Vagina (tissue), 2 donors: Measurements from ENCODE around the gene LRRC49. TPM values are rescaled to one million over a fixed set of nuclear protein-coding genes. Genes with fewer than 3 reads are reported as not detected.

ENCODE experiments used
- DNase-seq, 2 donors: peaks; one replicate each; pipeline ENCODE4 v3.0.0-alpha.2; 2017; ENCODE audit errors: extremely low spot score in 2 of 2
- H3K27ac ChIP-seq: fragments of 200-600 bp; sonication (generic); one replicate; pipeline ENCODE4 v1.5.1; 2019
- H3K27me3 ChIP-seq: fragments of 200-600 bp; sonication (generic); one replicate; pipeline ENCODE4 v1.5.1; 2019
- H3K36me3 ChIP-seq, 2 donors: fragments of 200-600 bp; sonication (generic); one replicate each; pipeline ENCODE4 v1.5.1; 2017 to 2019
- H3K4me1 ChIP-seq: fragments of 200-600 bp; sonication (generic); one replicate; pipeline ENCODE4 v1.5.1; 2019
- H3K4me3 ChIP-seq, 2 donors: fragments of 200-600 bp; sonication (generic); 1 replicate in 1 of 2; 2 replicates in 1 of 2; pipeline ENCODE4 v1.5.1; 2016 to 2019
- H3K9me3 ChIP-seq: fragments of 200-600 bp; sonication (generic); one replicate; pipeline ENCODE4 v1.5.1; 2019
- POLR2A ChIP-seq, 2 donors: fragments of 450-650 bp; IDR thresholded peaks; one replicate each; pipeline ENCODE4 v1.6.1; 2017; ENCODE audit warnings: antibody characterized with exemption in 2 of 2, mild to moderate bottlenecking in 2 of 2, moderate library complexity in 2 of 2
- POLR2AphosphoS5 ChIP-seq, 2 donors: sonication (generic); formaldehyde crosslinking; IDR thresholded peaks; one replicate each; pipeline ENCODE4 v1.9.0; 2017; ENCODE audit warnings: antibody characterized with exemption in 2 of 2, mild to moderate bottlenecking in 2 of 2, low read depth in 1 of 2; ENCODE audit not compliant: insufficient read depth in 1 of 2
- intact Hi-C: fragments of 100-400 bp; cut with DNase I; formaldehyde crosslinking; loops from one replicate; pipeline ENCODE4 v1.15.1; 2023
- total RNA-seq: library from RNA; depleted of rRNA; stranded (reverse); fragments of >200 nt; gene quantifications from one replicate; pipeline ENCODE4 v1.2.3, GENCODE V29; 2016
- TF ChIP-seq, protein P1 (sequence below), 3 experiments: fragments of 450-650 bp in 2 of 3; fragments of 200-600 bp in 1 of 3; sonication (generic) in 1 of 3; IDR thresholded peaks; one replicate each; pipeline ENCODE4 v1.5.1; 2017 to 2019; ENCODE audit warnings: antibody characterized with exemption in 3 of 3, mild to moderate bottlenecking in 2 of 3, moderate library complexity in 2 of 3

LRRC49 gene
- total RNA-seq, 1 donor from 2014 or later, result 8.8 TPM

DNA sequence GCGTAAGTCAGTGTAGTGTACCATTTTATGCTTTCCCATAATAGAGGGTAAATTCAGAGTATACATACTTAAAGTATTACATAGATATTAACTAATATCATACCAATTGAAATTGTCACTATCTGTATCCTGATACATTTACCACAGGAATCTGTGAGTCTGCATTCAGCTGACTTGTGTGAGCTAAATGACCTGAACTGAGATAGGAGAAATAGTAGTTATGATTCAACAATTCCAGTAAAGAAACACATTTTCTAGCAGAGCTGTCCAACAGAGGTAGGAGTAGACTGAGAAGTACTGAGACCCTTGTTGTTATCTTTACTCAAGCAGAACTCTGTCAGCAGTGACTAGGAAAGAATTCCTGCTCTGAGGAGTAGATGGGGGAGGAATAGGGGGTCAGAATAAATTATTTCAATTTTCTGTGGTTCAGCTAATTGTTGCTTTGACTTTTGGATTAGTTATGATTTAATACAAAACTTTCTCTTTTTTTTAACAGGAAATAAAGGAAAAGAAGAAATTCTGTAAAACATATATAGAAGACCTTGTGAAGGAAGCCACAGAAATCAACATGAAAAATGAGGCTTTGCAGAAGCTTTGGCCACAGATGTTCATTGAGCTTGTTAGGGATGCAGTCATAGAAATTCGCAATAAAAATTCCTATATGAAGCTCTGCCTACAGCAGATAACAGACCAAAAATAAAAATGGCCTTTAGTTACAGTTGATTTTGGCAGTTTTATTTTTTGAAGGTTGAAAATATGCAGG is 156.5 kb downstream of the LRRC49 start:
- no peaks in the 10 kb centered on the region for H3K36me3 ChIP-seq
- peaks cover 13% of the 10 kb centered on the region for H3K4me1 ChIP-seq
- H3K9me3 ChIP-seq, result no peaks in the 10 kb centered on the region
- H3K27me3 ChIP-seq, result no peaks in the 10 kb centered on the region
- TF ChIP-seq POLR2A (IDR thresholded peaks at IDR 0.05), result no peak
- no peak for TF ChIP-seq POLR2AphosphoS5 (IDR thresholded peaks at IDR 0.05; ENCODE audit: insufficient read depth in 1 of 2, low read depth in 1 of 2)
- TF ChIP-seq, protein P1, sequence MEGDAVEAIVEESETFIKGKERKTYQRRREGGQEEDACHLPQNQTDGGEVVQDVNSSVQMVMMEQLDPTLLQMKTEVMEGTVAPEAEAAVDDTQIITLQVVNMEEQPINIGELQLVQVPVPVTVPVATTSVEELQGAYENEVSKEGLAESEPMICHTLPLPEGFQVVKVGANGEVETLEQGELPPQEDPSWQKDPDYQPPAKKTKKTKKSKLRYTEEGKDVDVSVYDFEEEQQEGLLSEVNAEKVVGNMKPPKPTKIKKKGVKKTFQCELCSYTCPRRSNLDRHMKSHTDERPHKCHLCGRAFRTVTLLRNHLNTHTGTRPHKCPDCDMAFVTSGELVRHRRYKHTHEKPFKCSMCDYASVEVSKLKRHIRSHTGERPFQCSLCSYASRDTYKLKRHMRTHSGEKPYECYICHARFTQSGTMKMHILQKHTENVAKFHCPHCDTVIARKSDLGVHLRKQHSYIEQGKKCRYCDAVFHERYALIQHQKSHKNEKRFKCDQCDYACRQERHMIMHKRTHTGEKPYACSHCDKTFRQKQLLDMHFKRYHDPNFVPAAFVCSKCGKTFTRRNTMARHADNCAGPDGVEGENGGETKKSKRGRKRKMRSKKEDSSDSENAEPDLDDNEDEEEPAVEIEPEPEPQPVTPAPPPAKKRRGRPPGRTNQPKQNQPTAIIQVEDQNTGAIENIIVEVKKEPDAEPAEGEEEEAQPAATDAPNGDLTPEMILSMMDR (IDR thresholded peaks at IDR 0.05), result no peak
- DNase-seq, result no peak
- intact Hi-C loops, result no loop called here
- no peak overlapping the region for H3K27ac ChIP-seq
- no peak overlapping the region for H3K4me3 ChIP-seq

DNA sequence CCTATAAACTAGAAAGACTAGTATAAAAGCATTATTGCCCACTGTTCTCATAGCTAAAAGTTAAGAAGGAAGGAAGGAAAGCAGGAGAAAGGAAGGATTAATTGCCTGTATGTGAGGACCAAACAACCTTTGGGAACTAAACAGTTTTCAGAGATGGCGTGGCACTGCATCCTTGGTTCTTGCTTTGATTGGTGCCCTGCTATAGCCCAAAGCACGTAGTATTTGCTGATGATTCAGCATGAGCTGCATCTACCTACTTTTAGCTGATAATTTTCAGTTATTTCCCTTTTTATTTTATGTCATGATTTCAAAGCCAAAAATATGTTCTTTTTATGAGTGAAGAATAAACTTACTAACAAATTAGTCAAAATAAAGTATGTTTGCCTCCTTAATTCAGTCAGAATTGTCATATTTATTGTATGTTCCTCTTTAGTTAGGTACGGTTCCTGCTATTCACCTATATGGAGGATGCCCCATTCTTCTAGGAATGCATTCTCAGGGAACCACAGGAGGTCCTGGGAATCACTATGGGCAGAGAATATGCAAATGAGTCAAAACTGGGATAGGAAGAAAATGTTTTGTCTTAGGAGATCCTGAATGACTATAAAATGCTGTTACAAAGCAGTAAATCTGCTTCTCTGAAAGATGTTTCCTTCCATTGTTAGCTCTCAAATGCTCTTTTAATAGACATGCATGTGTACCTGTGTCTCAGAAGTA is 157.2 kb downstream of the LRRC49 start:
- H3K36me3 ChIP-seq, result no peaks in the 10 kb centered on the region
- TF ChIP-seq, protein P1 (IDR thresholded peaks at IDR 0.05), result no peak
- no peak for TF ChIP-seq POLR2AphosphoS5 (IDR thresholded peaks at IDR 0.05; ENCODE audit: insufficient read depth in 1 of 2, low read depth in 1 of 2)
- intact Hi-C loops, result no loop called here

DNA sequence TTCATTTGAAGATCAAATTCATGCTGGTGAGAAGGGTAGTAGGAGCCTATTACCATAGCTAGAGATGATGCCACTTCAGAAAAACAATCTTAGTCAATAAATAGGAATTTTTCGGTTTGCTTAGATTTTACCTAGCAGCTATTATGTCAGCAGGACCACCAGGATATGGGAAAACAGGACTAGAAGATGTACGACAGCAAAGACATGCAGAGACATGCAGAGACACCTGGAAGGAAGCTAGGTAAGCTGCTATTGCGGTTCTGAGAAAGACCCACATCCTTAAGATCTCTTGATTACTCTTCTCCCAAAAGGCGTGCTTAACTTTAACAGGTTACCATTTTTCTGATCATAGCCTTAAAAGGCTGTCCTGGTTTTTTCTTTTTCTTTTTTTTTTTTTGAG is 157.8 kb downstream of the LRRC49 start:
- Histone ChIP-seq H3K27ac (no peak overlapping the region), H3K4me3 (no peak overlapping the region), H3K27me3 (no peaks in the 10 kb centered on the region), H3K36me3 (no peaks in the 10 kb centered on the region), H3K9me3 (no peaks in the 10 kb centered on the region), H3K4me1 (peaks cover 19% of the 10 kb centered on the region)
- TF ChIP-seq POLR2AphosphoS5 (IDR thresholded peaks at IDR 0.05; ENCODE audit: insufficient read depth in 1 of 2, low read depth in 1 of 2) (no peak), POLR2A (IDR thresholded peaks at IDR 0.05) (no peak)
- TF ChIP-seq, protein P1 (IDR thresholded peaks at IDR 0.05), result no peak
- intact Hi-C loops, result no loop called here
- no peak for DNase-seq

More for the DNA sequence above, 157.2 kb downstream of the LRRC49 start:
- Histone ChIP-seq H3K9me3 (no peaks in the 10 kb centered on the region), H3K27me3 (no peaks in the 10 kb centered on the region), H3K4me3 (no peak overlapping the region), H3K4me1 (peaks cover 19% of the 10 kb centered on the region), H3K27ac (no peak overlapping the region)
- no peak for DNase-seq

DNA sequence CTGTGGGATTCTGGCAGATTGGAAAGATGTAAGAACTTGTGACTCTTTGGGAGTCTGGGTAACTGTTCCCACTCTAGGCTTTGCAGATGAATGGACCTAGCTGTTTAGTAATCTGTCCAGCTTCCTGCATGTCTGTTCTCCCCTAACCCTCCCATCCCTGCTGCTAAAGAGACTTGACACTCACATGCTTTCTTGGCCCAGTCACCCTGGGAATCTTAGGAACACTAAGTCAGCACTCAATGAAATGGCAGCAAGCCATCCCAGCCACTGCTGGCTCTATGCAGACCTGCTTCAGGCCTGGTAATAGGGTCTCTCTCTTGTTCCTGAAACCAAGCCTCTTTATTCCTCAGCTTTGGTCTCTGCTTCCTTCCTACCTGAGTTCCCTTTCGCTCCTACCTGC is 158.9 kb downstream of the LRRC49 start:
- Histone ChIP-seq H3K4me3 (no peak overlapping the region), H3K27ac (no peak overlapping the region), H3K9me3 (no peaks in the 10 kb centered on the region), H3K36me3 (no peaks in the 10 kb centered on the region), H3K27me3 (no peaks in the 10 kb centered on the region), H3K4me1 (peaks cover 19% of the 10 kb centered on the region)
- TF ChIP-seq POLR2A (IDR thresholded peaks at IDR 0.05) (no peak), POLR2AphosphoS5 (IDR thresholded peaks at IDR 0.05; ENCODE audit: insufficient read depth in 1 of 2, low read depth in 1 of 2) (no peak)
- TF ChIP-seq, protein P1 (IDR thresholded peaks at IDR 0.05), result no peak
- intact Hi-C loops, result no loop called here
- no peak for DNase-seq

DNA sequence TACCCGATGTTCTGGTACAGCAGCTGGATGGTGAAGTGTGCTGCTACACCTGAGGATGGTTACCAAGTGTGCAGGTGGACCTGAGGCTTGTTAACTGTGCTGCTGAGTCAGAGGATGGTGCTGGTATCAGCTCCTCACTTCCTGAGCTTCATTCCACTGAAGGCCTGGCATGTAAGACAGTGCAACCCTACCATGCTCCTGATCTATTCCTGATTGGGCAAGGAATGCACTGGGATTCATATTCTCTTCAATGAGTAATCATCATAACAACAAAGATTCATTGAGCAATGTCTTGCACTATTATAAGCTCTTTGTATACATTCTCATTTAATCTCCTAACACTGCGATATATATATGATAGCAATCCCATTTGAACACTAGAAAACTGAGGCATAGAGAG is 159.7 kb downstream of the LRRC49 start:
- intact Hi-C loops, result no loop called here
- no peaks in the 10 kb centered on the region for H3K36me3 ChIP-seq
- H3K27me3 ChIP-seq, result no peaks in the 10 kb centered on the region
- no peak for TF ChIP-seq POLR2A (IDR thresholded peaks at IDR 0.05)
- no peak for TF ChIP-seq POLR2AphosphoS5 (IDR thresholded peaks at IDR 0.05; ENCODE audit: insufficient read depth in 1 of 2, low read depth in 1 of 2)
- TF ChIP-seq, protein P1 (IDR thresholded peaks at IDR 0.05), result no peak
- peaks cover 19% of the 10 kb centered on the region for H3K4me1 ChIP-seq
- H3K9me3 ChIP-seq, result peaks cover 3% of the 10 kb centered on the region
- H3K27ac ChIP-seq, result no peak overlapping the region
- no peak overlapping the region for H3K4me3 ChIP-seq
- DNase-seq, result no peak
